Measurements from ENCODE around the gene BICD1. TPM values are rescaled to one million over a fixed set of nuclear protein-coding genes. Genes with fewer than 3 reads are reported as not detected.

BICD1 gene
- total and polyA plus RNA-seq, 2 donors (not counting 3 experiments of a cell fraction or from before 2014, with no cell fraction given) = 12.2 to 51.0 TPM

GRCh38 chr12:32265951-32266350, 159.3 kb downstream of the BICD1 start:
- Histone ChIP-seq H3K27ac (ENCODE audit: insufficient read depth, low read depth, low read length) (no peak overlapping the region), H3K4me2 (ENCODE audit: insufficient read depth, low read length) (no peak overlapping the region), H3K9me3 (replicated peaks; ENCODE audit: control insufficient read depth, insufficient read depth, low read length) (no peaks in the 10 kb centered on the region), H3K36me3 (ENCODE audit: control insufficient read depth in 2 of 2, extremely low read depth in 1 of 2, insufficient read depth in 2 of 2, low read length in 2 of 2) (no peaks in the 10 kb centered on the region), H3K4me1 (ENCODE audit: control insufficient read depth, extremely low read depth, insufficient read depth, low read length) (peaks cover 16% of the 10 kb centered on the region), H3K4me3 (replicated peaks in 1 of 3; ENCODE audit: insufficient read depth in 1 of 3, low read depth in 1 of 3, low read length in 3 of 3) (no peak overlapping the region), H3K79me2 (ENCODE audit: control insufficient read depth, insufficient read depth, low read length) (no peaks in the 10 kb centered on the region), H2AFZ (ENCODE audit: low read depth, low read length) (no peak overlapping the region), H3K9ac (replicated peaks; ENCODE audit: extremely low read depth, insufficient read depth, low read length) (no peak overlapping the region), H3K27me3 (ENCODE audit: control insufficient read depth in 2 of 2, insufficient read depth in 2 of 2, low read length in 2 of 2) (no peaks in the 10 kb centered on the region), H3K9me1 (replicated peaks; ENCODE audit: control insufficient read depth, extremely low read depth, insufficient read depth, low read length) (no peaks in the 10 kb centered on the region), H4K20me1 (replicated peaks; ENCODE audit: control insufficient read depth, extremely low read depth, insufficient read depth, low read length) (no peaks in the 10 kb centered on the region)
- CTCF ChIA-PET = interaction anchor here (0.8 to 1.8 kb wide), 3 partner anchors 10 to 58 kb away, joined by 3 to 4 read pairs (median 3); no protein-coding TSS in a partner anchor
- DNase-seq (ENCODE audit: low read depth, low spot score) (no peak), FAIRE-seq (no peak)
- POLR2A ChIA-PET = no interaction called here
- BruUV-seq (replicated peaks) = no TSS peak
- TF ChIP-seq CTCF (IDR thresholded peaks at IDR 0.05; ENCODE audit: extremely low read depth in 1 of 2, insufficient read depth in 1 of 2, low read depth in 1 of 2, low read length in 2 of 2) (no peak), GATA2 (IDR thresholded peaks at IDR 0.05; ENCODE audit: insufficient read depth, insufficient read length, low read depth, low read length) (no peak), FOS (IDR thresholded peaks at IDR 0.05; ENCODE audit: borderline replicate concordance, insufficient read depth, low read length) (no peak), POLR2AphosphoS5 (IDR thresholded peaks at IDR 0.05; ENCODE audit: insufficient read depth, low read depth, low read length) (no peak), POLR2A (IDR thresholded peaks at IDR 0.05; ENCODE audit: low read depth, low read length) (no peak), EZH2 (IDR thresholded peaks at IDR 0.05; ENCODE audit: borderline replicate concordance, low read depth, low read length, severe bottlenecking) (no peak), JUN (IDR thresholded peaks at IDR 0.05; ENCODE audit: borderline replicate concordance, insufficient read depth, insufficient read length, low read depth) (no peak), MYC (IDR thresholded peaks at IDR 0.05; ENCODE audit: low read depth, low read length) (no peak)
- TF ChIP-seq, protein P1, sequence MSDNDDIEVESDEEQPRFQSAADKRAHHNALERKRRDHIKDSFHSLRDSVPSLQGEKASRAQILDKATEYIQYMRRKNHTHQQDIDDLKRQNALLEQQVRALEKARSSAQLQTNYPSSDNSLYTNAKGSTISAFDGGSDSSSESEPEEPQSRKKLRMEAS (IDR thresholded peaks at IDR 0.05; ENCODE audit: insufficient read depth, insufficient read length) = no peak
- dilution Hi-C loops (cut with MboI; ENCODE audit: extremely low pct_ligation_motif_present, low sequenced_read_pairs) = no loop called here
- intact Hi-C loops (cut with micrococcal nuclease) = no loop called here
